Right renal pelvis (tissue), 4 donors: Measurements from ENCODE around the gene PARD6G. TPM values are rescaled to one million over a fixed set of nuclear protein-coding genes. Genes with fewer than 3 reads are reported as not detected.
A peak's percentile ranks its signal among the peaks of the same experiment; 100 is the strongest.

Experiments
- DNase-seq, 4 donors: peaks; one replicate each; pipeline ENCODE4 v3.0.0-alpha.2; 2013; ENCODE audit warnings: low read depth in 4 of 4, low spot score in 3 of 4, missing footprints in 1 of 4
- polyA plus RNA-seq, 4 donors: library from polyadenylated mRNA; unstranded; fragments of 120-200 nt; gene quantifications; one replicate each; pipeline ENCODE4 v1.2.1, GENCODE V29; 2013; ENCODE audit not compliant: insufficient read length in 4 of 4

PARD6G gene
- polyA plus RNA-seq, 4 donors, result 31.6 to 35.0 (median 32.0) TPM

DNA sequence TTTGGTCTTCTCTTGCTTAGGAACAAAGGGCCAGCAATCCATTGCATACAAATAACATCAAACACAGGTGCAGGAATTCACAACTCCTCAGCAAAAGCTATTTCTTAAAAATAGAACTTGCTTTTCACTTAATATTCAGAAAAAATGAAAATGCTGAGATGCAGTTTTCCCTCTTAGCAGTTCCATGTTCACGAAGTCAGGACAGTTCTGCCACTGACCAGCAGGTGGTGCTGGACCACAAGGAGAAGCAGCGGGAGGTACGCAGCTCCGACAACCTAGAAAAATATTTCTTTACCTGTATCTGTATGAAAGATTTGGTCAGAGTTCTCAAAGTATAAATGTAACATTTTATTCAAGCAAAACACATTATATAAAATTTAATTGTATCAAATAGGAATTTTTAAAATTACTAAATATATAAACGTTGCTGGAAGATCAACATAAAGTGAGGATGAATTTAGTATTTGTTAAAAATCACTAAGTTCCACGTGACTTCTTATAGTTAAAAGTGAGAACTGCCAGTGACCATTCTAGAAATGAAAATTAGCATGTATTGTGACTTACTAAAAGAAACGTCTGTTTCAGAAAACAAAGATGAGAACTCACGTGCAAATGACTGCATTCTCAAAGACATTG lies 89.5 kb downstream of the PARD6G start:
- peak; percentile 54 to 69 (median 62) for DNase-seq

- no peak for DNase-seq
Measured at GRCh38 chr18:80154293-80154692, 93.0 kb downstream of the PARD6G start.

DNA sequence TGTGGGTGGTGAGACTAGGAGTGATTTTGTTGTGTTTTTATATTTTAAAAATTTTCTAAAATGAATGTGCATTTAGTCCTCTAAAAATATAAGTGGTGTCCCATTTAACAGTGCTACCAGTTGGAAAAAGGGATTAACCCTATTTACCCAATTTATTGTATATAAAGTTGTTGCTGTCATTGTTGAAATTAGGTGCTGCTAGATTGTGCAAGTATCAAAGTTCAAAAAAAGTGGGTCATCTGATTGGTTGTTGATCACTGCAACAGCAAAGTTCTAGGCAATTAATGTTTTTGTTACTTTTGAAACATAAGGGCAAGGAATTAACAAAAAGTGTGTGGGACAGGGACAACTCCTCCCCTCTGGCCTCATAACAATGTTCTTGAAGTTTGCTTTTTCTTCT lies 97.6 kb downstream of the PARD6G start:
- DNase-seq, result no peak

- no peak for DNase-seq
Measured at GRCh38 chr18:80148326-80149199, 98.8 kb downstream of the PARD6G start.

GRCh38 chr18:80147418-80148325 lies 99.6 kb downstream of the PARD6G start:
- DNase-seq, result peak; percentile 62 to 82 (median 72)

GRCh38 chr18:80147037-80147417 lies 100.3 kb downstream of the PARD6G start:
- DNase-seq, result no peak

DNA sequence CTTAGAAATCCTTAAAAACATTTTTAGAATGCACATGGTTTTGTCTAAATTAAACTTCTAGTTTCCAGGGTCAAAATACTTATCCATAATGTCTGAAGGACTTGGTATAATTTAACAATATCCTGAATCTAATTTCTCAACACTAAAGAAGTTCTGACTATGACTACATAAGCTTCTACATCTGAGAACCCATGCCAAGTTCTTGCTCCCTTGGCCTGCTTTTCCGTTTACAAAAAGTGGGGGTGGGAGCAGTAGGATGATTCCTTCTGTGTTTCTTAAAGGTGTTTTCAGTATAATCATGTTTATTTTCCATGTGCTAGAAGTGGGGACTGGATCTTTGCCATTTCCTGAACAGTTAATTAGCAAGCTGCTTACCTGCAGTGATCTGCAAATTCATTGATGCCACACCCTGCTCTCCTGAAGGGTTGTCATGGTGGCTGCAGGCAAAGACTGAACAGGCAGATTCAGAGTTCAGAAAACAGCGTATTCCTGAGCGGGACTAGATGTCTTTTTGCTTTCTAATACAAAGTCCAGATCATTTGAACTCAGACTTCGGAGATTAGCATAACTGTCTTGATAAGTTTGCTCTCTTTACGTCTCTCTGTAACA lies 102.0 kb downstream of the PARD6G start:
- no peak for DNase-seq

GRCh38 chr18:80143881-80144280 lies 103.4 kb downstream of the PARD6G start:
- DNase-seq, result no peak

- DNase-seq, result no peak
Measured at GRCh38 chr18:80140455-80140985, 106.8 kb downstream of the PARD6G start.

GRCh38 chr18:80137976-80138375 lies 109.3 kb downstream of the PARD6G start:
- DNase-seq, result no peak

GRCh38 chr18:80137137-80137536 lies 110.2 kb downstream of the PARD6G start:
- no peak for DNase-seq

- no peak for DNase-seq
Measured at GRCh38 chr18:80136679-80137078, 110.6 kb downstream of the PARD6G start.

GRCh38 chr18:80135136-80135535 lies 112.2 kb downstream of the PARD6G start:
- DNase-seq, result no peak

DNA sequence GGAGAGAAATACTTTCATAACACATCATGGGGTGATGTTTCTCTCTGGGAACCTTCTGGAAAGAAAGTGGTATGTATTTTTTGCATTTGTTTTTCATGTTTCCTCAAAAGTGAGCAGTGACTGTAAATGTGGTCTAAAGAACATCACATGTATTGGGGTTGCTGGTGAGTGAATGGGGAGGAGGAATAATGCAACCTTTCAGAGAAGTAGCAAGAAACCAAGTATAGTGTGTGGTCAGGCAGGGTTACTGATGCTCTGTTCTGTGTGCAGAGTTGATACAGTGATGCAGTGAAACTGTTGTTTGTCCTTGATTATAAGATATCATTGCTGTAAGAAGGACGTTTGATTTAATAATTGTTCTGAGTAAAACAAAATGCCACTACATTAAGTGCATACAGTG lies 114.2 kb downstream of the PARD6G start:
- no peak for DNase-seq

DNA sequence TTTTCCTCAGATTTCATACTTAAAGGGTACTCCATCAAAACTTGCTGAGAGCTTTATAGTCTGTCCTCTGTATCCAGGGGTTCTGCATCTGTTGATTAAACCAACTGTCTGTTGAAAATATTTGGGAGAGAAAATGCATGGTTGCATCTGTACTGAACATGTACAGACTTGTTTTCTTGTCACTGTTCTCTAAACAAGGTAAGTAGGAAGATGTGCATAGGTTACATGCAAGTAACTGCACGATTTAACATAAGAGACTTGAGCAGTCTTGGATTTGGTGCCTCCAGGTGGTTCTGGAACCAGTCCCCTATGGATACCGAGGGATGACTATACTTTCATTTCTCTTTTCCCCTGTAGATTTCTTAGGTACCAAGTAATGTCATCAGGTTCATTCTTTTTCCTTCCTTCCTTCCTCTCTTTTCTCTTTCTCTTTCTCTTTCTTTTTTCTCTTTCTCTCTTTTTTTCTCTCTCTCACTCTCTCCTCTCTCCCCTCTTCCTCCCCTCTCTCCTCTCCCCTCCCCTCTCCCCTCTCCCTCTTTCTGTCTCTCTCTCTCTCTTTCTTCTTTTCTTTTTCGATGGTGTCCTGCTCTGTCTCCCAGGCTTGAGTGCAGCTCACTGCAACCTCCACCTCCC lies 115.0 kb downstream of the PARD6G start:
- DNase-seq, result no peak

- no peak for DNase-seq
Measured at GRCh38 chr18:80130555-80130954, 116.8 kb downstream of the PARD6G start.

GRCh38 chr18:80129672-80130367 lies 117.5 kb downstream of the PARD6G start:
- no peak for DNase-seq

DNA sequence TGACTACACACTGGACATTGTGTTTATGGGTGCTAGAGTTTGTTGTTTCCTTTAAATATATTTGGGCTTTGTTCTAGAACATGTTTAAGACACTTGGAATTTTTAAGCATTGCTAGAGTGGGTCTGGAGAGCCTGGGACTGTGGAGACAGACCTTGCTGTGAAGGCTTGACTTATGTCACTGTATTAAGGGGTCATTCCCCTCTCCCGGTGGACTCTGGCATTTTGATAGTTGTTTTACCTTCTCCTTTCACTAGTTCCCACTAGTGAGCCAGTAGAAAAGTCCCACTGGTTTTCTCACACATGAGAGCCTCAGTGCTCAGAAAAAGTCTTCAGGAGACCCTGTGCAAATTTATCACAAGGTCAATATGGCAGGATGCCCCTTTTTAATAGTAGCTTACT lies 119.7 kb downstream of the PARD6G start:
- DNase-seq, result no peak

DNA sequence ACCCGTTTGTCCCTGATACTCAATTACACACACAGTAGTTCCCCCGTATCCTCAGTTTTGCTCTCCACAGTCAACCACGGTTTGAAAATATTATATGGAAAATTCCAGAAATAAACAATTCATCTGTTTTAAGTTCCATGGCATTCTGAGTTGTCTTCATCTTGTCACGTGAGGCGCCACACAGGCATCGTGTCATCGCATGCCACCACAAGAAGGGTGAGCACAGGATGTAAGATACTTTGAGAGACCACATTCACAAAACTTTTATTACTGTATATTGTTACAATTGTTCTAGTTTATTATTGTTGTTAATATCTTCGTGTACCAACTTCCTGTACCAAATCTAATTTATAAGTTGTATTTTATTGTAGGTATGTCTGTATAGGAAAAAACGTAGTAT lies 120.5 kb downstream of the PARD6G start:
- no peak for DNase-seq
